Measurements from ENCODE around the gene KCNJ9.

KCNJ9 gene

GRCh38 chr1:160070243-160071163 is 10.8 kb upstream of the KCNJ9 start:
- CTCF ChIA-PET: interaction anchor here (1.0 kb wide), 1 partner anchor 8 kb away, joined by 4 read pairs; no protein-coding TSS in a partner anchor
- POLR2A ChIA-PET (ENCODE audit: low non-redundant PET): no interaction called here

GRCh38 chr1:160071289-160071688 is 10.0 kb upstream of the KCNJ9 start:
- CTCF ChIA-PET: no interaction called here
- no peak for DNase-seq (ENCODE audit: low spot score)
- no peak for TF ChIP-seq CTCF (conservative IDR thresholded peaks at IDR 0.05; ENCODE audit: low read depth)
- POLR2A ChIA-PET (ENCODE audit: low non-redundant PET): no interaction called here
- no peak overlapping the region for H3K27ac ChIP-seq

More at GRCh38 chr1:160070243-160071163, 10.8 kb upstream of the KCNJ9 start:
- peak; percentile 29 for DNase-seq (ENCODE audit: low spot score)
- no peak overlapping the region for H3K27ac ChIP-seq
- no peak for TF ChIP-seq CTCF (conservative IDR thresholded peaks at IDR 0.05; ENCODE audit: low read depth)

GRCh38 chr1:160074865-160075264 is 6.5 kb upstream of the KCNJ9 start:
- H3K27ac ChIP-seq: no peak overlapping the region
- DNase-seq (ENCODE audit: low spot score): no peak
- ChIA-PET CTCF (no interaction called here), POLR2A (ENCODE audit: low non-redundant PET) (no interaction called here)
- TF ChIP-seq CTCF (conservative IDR thresholded peaks at IDR 0.05; ENCODE audit: low read depth): no peak

- ChIA-PET POLR2A (ENCODE audit: low non-redundant PET) (no interaction called here), CTCF (interaction anchor here (0.6 kb wide), 1 partner anchor 29 kb away, joined by 3 read pairs; no protein-coding TSS in a partner anchor)
- no peak overlapping the region for H3K27ac ChIP-seq
- no peak for TF ChIP-seq CTCF (conservative IDR thresholded peaks at IDR 0.05; ENCODE audit: low read depth)
- no peak for DNase-seq (ENCODE audit: low spot score)
Measured at GRCh38 chr1:160075836-160076235, 5.5 kb upstream of the KCNJ9 start.

GRCh38 chr1:160076295-160076694 is 5.0 kb upstream of the KCNJ9 start:
- H3K27ac ChIP-seq: no peak overlapping the region
- no peak for DNase-seq (ENCODE audit: low spot score)
- ChIA-PET CTCF (interaction anchor here (1.2 kb wide), 1 partner anchor 30 kb away, joined by 5 read pairs; no protein-coding TSS in a partner anchor), POLR2A (ENCODE audit: low non-redundant PET) (no interaction called here)
- TF ChIP-seq CTCF (conservative IDR thresholded peaks at IDR 0.05; ENCODE audit: low read depth): no peak

- H3K27ac ChIP-seq: no peak overlapping the region
- ChIA-PET POLR2A (ENCODE audit: low non-redundant PET) (no interaction called here), CTCF (interaction anchor here (0.5 to 5.1 kb wide), 5 partner anchors 13 to 128 kb away, joined by 3 to 47 read pairs (median 4); no protein-coding TSS in a partner anchor)
- TF ChIP-seq CTCF (conservative IDR thresholded peaks at IDR 0.05; ENCODE audit: low read depth): no peak
- no peak for DNase-seq (ENCODE audit: low spot score)
Measured at GRCh38 chr1:160077486-160077885, 3.9 kb upstream of the KCNJ9 start.

All from RWPE1 (cell line).